ENCODE measurements around the gene TANGO2. TPM values are rescaled to one million over a fixed set of nuclear protein-coding genes. Genes with fewer than 3 reads are reported as not detected.
A peak's percentile ranks its signal among the peaks of the same experiment; 100 is the strongest.

TANGO2 gene
- total RNA-seq, 1 donor, result 43.8 TPM

GRCh38 chr22:19995611-19996339 lies 25.1 kb upstream of the TANGO2 start:
- peak overlapping the region; percentile 68 for H2AFZ ChIP-seq (ENCODE audit: low read length)
- TF ChIP-seq, protein P1, sequence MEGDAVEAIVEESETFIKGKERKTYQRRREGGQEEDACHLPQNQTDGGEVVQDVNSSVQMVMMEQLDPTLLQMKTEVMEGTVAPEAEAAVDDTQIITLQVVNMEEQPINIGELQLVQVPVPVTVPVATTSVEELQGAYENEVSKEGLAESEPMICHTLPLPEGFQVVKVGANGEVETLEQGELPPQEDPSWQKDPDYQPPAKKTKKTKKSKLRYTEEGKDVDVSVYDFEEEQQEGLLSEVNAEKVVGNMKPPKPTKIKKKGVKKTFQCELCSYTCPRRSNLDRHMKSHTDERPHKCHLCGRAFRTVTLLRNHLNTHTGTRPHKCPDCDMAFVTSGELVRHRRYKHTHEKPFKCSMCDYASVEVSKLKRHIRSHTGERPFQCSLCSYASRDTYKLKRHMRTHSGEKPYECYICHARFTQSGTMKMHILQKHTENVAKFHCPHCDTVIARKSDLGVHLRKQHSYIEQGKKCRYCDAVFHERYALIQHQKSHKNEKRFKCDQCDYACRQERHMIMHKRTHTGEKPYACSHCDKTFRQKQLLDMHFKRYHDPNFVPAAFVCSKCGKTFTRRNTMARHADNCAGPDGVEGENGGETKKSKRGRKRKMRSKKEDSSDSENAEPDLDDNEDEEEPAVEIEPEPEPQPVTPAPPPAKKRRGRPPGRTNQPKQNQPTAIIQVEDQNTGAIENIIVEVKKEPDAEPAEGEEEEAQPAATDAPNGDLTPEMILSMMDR (IDR thresholded peaks at IDR 0.05; ENCODE audit: extremely low read depth, low read depth, low read length), result no peak
- H3K4me1 ChIP-seq (ENCODE audit: insufficient read depth, low read length), result peaks cover 34% of the 10 kb centered on the region
- peak overlapping the region; percentile 63 for H3K27ac ChIP-seq (ENCODE audit: low read depth, low read length)
- H3K4me2 ChIP-seq (ENCODE audit: insufficient read depth, low read length), result peak overlapping the region; percentile 70
- peak; percentile 97 for DNase-seq (ENCODE audit: insufficient read length, low spot score, missing footprints)
- H3K36me3 ChIP-seq (ENCODE audit: insufficient read depth, low read length), result no peaks in the 10 kb centered on the region
- H3K4me3 ChIP-seq (ENCODE audit: insufficient read depth, low read length), result peak overlapping the region; percentile 38
- no peaks in the 10 kb centered on the region for H3K79me2 ChIP-seq (ENCODE audit: insufficient read depth, low read length)
- H3K9me3 ChIP-seq (ENCODE audit: low read depth, low read length), result no peaks in the 10 kb centered on the region
- no peaks in the 10 kb centered on the region for H3K27me3 ChIP-seq (ENCODE audit: insufficient read depth, low read length)
- H4K20me1 ChIP-seq (ENCODE audit: insufficient read depth, low read length), result no peaks in the 10 kb centered on the region

GRCh38 chr22:19996694-19997384 lies 24.1 kb upstream of the TANGO2 start:
- H3K4me3 ChIP-seq (ENCODE audit: insufficient read depth, low read length), result no peak overlapping the region
- no peak overlapping the region for H3K4me2 ChIP-seq (ENCODE audit: insufficient read depth, low read length)
- no peaks in the 10 kb centered on the region for H3K27me3 ChIP-seq (ENCODE audit: insufficient read depth, low read length)
- no peaks in the 10 kb centered on the region for H3K9me3 ChIP-seq (ENCODE audit: low read depth, low read length)
- no peaks in the 10 kb centered on the region for H3K79me2 ChIP-seq (ENCODE audit: insufficient read depth, low read length)
- DNase-seq (ENCODE audit: insufficient read length, low spot score, missing footprints), result peak; percentile 84
- TF ChIP-seq, protein P1 (IDR thresholded peaks at IDR 0.05; ENCODE audit: extremely low read depth, low read depth, low read length), result no peak
- H3K36me3 ChIP-seq (ENCODE audit: insufficient read depth, low read length), result no peaks in the 10 kb centered on the region
- peaks cover 30% of the 10 kb centered on the region for H3K4me1 ChIP-seq (ENCODE audit: insufficient read depth, low read length)
- H4K20me1 ChIP-seq (ENCODE audit: insufficient read depth, low read length), result no peaks in the 10 kb centered on the region
- peak overlapping the region; percentile 35 for H2AFZ ChIP-seq (ENCODE audit: low read length)
- no peak overlapping the region for H3K27ac ChIP-seq (ENCODE audit: low read depth, low read length)

DNA sequence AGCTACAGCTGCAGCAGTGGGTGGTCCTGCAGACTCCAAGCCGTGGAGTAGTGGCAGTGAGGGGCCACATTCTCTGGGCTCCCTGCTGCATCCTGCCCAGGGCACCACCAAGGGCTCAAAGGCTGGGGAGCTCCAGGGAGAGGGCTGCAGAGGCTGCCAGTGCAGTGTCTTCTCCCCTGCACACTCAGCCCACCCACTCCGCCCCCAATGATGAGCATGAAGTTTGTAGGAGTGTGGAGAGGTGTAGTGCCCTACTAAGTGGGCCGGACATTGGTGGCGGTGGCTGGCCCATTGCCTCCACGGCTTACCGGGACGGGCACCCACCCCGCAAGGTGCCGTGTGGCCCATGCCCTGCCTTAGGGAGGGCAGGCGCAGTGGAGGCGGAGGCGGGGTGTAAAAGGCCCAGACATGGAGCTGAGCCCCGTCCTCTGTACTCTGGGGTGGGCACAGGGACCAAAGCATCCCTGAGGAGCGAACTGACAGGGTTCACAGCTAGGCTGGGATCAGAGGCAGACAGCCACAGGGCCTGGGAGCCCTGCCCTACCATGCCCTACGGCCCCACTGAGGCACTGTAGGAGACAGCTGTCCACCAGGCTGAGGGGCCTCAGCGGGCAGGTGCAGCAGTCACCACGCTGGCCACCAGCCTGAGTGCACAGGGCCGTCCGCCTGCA lies 23.2 kb upstream of the TANGO2 start:
- Histone ChIP-seq H4K20me1 (ENCODE audit: insufficient read depth, low read length) (no peaks in the 10 kb centered on the region), H3K9me3 (ENCODE audit: low read depth, low read length) (no peaks in the 10 kb centered on the region), H3K4me2 (ENCODE audit: insufficient read depth, low read length) (no peak overlapping the region), H3K36me3 (ENCODE audit: insufficient read depth, low read length) (no peaks in the 10 kb centered on the region), H3K4me3 (ENCODE audit: insufficient read depth, low read length) (no peak overlapping the region), H3K4me1 (ENCODE audit: insufficient read depth, low read length) (peaks cover 29% of the 10 kb centered on the region), H2AFZ (ENCODE audit: low read length) (no peak overlapping the region), H3K79me2 (ENCODE audit: insufficient read depth, low read length) (no peaks in the 10 kb centered on the region), H3K27me3 (ENCODE audit: insufficient read depth, low read length) (no peaks in the 10 kb centered on the region), H3K27ac (ENCODE audit: low read depth, low read length) (no peak overlapping the region)
- peak; percentile 66 for DNase-seq (ENCODE audit: insufficient read length, low spot score, missing footprints)
- TF ChIP-seq, protein P1 (IDR thresholded peaks at IDR 0.05; ENCODE audit: extremely low read depth, low read depth, low read length), result no peak

Data from osteoblast (primary cell).